ENCODE data around the gene RLIM. TPM values are rescaled to one million over a fixed set of nuclear protein-coding genes. Genes with fewer than 3 reads are reported as not detected.

Gene RLIM
- total and polyA plus RNA-seq, 2 of the 13 experiments (the other 11 are each of a cell fraction or from before 2014, with no cell fraction given) = 7.7 to 24.5 TPM

DNA sequence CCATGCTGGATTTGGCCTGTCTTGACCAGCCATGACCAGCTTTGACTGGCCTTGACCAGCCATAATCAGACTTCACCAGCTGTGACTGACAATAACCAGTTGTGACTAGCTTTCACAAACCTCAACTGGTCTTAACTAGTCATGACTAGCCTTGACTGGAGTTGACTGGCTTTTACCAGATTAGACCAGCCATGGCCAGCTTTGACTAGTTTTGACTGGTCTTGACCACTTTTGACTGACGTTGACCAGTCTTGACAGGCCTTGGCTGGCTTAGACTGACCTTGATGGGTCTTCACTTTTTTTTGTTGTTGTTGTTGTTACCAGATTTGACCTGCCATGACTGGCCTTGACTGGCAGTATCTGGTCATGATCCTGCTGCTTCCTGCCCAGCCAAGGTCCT lies 67.4 kb downstream of the RLIM start:
- H2AFZ ChIP-seq (ENCODE audit: low read length) = no peak overlapping the region
- in situ Hi-C loops (cut with HindIII; ENCODE audit: extremely low pct_ligation_motif_present, low pct_unique_long_range_greater_than_20kb) (no loop called here), intact Hi-C loops (cut with micrococcal nuclease; ENCODE audit: unreplicated experiment) (no loop called here)
- H3K79me2 ChIP-seq (ENCODE audit: insufficient read depth, low read length) = no peaks in the 10 kb centered on the region
- H3K27ac ChIP-seq (ENCODE audit: extremely low read length, insufficient read depth, low read length) = no peak overlapping the region
- POLR2A ChIA-PET = no interaction called here
- H3K9ac ChIP-seq (ENCODE audit: insufficient read depth, low read depth, low read length) = no peak overlapping the region
- 0% methylated on average over 1 of the region's 1 CpG for WGBS (ENCODE audit: low lambda C conversion rate)
- no peaks in the 10 kb centered on the region for H3K4me1 ChIP-seq (ENCODE audit: insufficient read depth, low read length)
- no peaks in the 10 kb centered on the region for H4K20me1 ChIP-seq (ENCODE audit: insufficient read depth, low read length)
- H3K36me3 ChIP-seq (replicated peaks in 1 of 2; ENCODE audit: control insufficient read depth in 1 of 2, insufficient read depth in 2 of 2, low read length in 2 of 2) = no peaks in the 10 kb centered on the region
- H3K27me3 ChIP-seq (ENCODE audit: control insufficient read depth in 1 of 2, insufficient read depth in 2 of 2, low read length in 2 of 2) = no peaks in the 10 kb centered on the region
- DNase-seq (ENCODE audit: low spot score) (no peak), ATAC-seq (no peak), FAIRE-seq (no peak)
- no peak overlapping the region for H3K4me3 ChIP-seq (replicated peaks in 1 of 3; ENCODE audit: insufficient read depth in 1 of 3, low read depth in 2 of 3, low read length in 3 of 3)
- TF ChIP-seq, protein P1, sequence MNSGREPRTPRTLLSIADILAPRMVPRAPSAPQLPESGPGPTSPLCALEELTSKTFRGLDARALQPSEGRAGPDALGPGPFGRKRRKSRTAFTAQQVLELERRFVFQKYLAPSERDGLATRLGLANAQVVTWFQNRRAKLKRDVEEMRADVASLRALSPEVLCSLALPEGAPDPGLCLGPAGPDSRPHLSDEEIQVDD (CRISPR knock-in tag; IDR thresholded peaks at IDR 0.05; ENCODE audit: borderline replicate concordance) = no peak
- TF ChIP-seq ZFP37 (CRISPR knock-in tag; IDR thresholded peaks at IDR 0.05; ENCODE audit: borderline replicate concordance) (no peak), ZNF12 (CRISPR knock-in tag; IDR thresholded peaks at IDR 0.05) (no peak), ZNF589 (CRISPR knock-in tag; conservative IDR thresholded peaks at IDR 0.05) (no peak), KDM6A (CRISPR knock-in tag; IDR thresholded peaks at IDR 0.05; ENCODE audit: low read depth) (no peak)
- TF ChIP-seq, protein P2, sequence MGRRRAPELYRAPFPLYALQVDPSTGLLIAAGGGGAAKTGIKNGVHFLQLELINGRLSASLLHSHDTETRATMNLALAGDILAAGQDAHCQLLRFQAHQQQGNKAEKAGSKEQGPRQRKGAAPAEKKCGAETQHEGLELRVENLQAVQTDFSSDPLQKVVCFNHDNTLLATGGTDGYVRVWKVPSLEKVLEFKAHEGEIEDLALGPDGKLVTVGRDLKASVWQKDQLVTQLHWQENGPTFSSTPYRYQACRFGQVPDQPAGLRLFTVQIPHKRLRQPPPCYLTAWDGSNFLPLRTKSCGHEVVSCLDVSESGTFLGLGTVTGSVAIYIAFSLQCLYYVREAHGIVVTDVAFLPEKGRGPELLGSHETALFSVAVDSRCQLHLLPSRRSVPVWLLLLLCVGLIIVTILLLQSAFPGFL (CRISPR knock-in tag; IDR thresholded peaks at IDR 0.05) = no peak
- no peak overlapping the region for H3K4me2 ChIP-seq (ENCODE audit: low read depth, low read length)
- CTCF ChIA-PET (ENCODE audit: low intra/inter-chr PET ratio, low total read pairs) = no interaction called here
- no peaks in the 10 kb centered on the region for H3K9me3 ChIP-seq (ENCODE audit: low read length)
- no TSS peak for BruUV-seq (replicated peaks)

DNA sequence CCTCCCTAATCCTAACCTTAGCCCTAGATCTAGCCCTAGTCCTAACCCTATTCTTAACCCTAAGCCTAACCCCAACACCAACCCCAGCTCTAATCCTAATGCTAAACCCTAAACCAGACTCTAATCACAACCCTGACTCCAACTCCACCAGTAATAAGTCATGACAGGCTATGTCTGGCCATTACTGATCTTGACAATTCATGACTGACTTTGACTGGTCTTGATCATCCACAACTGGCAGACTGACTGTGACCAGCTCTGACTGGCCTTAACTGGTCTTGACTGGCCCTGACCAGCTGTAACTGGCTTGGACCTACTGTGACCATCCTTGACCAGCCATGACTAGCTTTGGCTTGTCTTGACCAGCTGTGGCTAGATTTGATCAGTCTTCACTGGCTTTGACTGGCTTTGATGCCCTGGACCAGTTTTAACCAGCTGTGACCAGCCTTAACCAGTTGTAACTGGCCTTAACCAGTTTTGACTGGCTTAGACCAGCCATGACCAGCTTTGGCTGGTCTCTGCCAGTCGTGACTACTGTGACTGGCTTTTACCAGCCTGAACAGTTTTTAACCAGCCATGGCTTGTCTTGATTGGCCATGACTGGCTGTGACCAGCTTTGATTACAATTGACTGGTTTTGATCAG lies 68.4 kb downstream of the RLIM start:
- Histone ChIP-seq H3K36me3 (replicated peaks in 1 of 2; ENCODE audit: control insufficient read depth in 1 of 2, insufficient read depth in 2 of 2, low read length in 2 of 2) (no peaks in the 10 kb centered on the region), H3K9ac (ENCODE audit: insufficient read depth, low read depth, low read length) (no peak overlapping the region), H3K27ac (ENCODE audit: extremely low read length, insufficient read depth, low read length) (no peak overlapping the region), H3K4me3 (replicated peaks in 1 of 3; ENCODE audit: insufficient read depth in 1 of 3, low read depth in 2 of 3, low read length in 3 of 3) (no peak overlapping the region), H3K4me2 (ENCODE audit: low read depth, low read length) (no peak overlapping the region), H3K4me1 (ENCODE audit: insufficient read depth, low read length) (no peaks in the 10 kb centered on the region), H3K27me3 (ENCODE audit: control insufficient read depth in 1 of 2, insufficient read depth in 2 of 2, low read length in 2 of 2) (no peaks in the 10 kb centered on the region), H3K9me3 (ENCODE audit: low read length) (no peaks in the 10 kb centered on the region), H4K20me1 (ENCODE audit: insufficient read depth, low read length) (no peaks in the 10 kb centered on the region), H3K79me2 (ENCODE audit: insufficient read depth, low read length) (no peaks in the 10 kb centered on the region), H2AFZ (ENCODE audit: low read length) (no peak overlapping the region)
- intact Hi-C loops (cut with micrococcal nuclease; ENCODE audit: unreplicated experiment) (no loop called here), in situ Hi-C loops (cut with HindIII; ENCODE audit: extremely low pct_ligation_motif_present, low pct_unique_long_range_greater_than_20kb) (no loop called here)
- CTCF ChIA-PET (ENCODE audit: low intra/inter-chr PET ratio, low total read pairs) = no interaction called here
- no TSS peak for BruUV-seq (replicated peaks)
- FAIRE-seq (no peak), ATAC-seq (no peak), DNase-seq (ENCODE audit: low spot score) (no peak)
- TF ChIP-seq XRCC5 (optimal IDR thresholded peaks at IDR 0.05; ENCODE audit: low read length) (no peak), ZNF10 (CRISPR knock-in tag; IDR thresholded peaks at IDR 0.05; ENCODE audit: borderline replicate concordance, low read depth) (no peak), ZNF614 (CRISPR knock-in tag; IDR thresholded peaks at IDR 0.05; ENCODE audit: borderline replicate concordance) (no peak), FOXC1 (CRISPR knock-in tag; IDR thresholded peaks at IDR 0.05; ENCODE audit: borderline replicate concordance) (no peak), MED13 (CRISPR knock-in tag; IDR thresholded peaks at IDR 0.05) (no peak), SMAD9 (CRISPR knock-in tag; IDR thresholded peaks at IDR 0.05) (no peak), ZNF121 (CRISPR knock-in tag; IDR thresholded peaks at IDR 0.05) (no peak)
- TF ChIP-seq, protein P3, sequence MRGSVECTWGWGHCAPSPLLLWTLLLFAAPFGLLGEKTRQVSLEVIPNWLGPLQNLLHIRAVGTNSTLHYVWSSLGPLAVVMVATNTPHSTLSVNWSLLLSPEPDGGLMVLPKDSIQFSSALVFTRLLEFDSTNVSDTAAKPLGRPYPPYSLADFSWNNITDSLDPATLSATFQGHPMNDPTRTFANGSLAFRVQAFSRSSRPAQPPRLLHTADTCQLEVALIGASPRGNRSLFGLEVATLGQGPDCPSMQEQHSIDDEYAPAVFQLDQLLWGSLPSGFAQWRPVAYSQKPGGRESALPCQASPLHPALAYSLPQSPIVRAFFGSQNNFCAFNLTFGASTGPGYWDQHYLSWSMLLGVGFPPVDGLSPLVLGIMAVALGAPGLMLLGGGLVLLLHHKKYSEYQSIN (CRISPR knock-in tag; IDR thresholded peaks at IDR 0.05; ENCODE audit: borderline replicate concordance) = no peak
- TF ChIP-seq, protein P4, sequence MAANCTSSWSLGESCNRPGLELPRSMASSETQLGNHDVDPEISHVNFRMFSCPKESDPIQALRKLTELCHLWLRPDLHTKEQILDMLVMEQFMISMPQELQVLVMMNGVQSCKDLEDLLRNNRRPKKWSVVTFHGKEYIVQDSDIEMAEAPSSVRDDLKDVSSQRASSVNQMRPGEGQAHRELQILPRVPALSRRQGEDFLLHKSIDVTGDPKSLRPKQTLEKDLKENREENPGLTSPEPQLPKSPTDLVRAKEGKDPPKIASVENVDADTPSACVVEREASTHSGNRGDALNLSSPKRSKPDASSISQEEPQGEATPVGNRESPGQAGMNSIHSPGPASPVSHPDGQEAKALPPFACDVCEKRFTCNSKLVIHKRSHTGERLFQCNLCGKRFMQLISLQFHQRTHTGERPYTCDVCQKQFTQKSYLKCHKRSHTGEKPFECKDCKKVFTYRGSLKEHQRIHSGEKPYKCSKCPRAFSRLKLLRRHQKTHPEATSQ (CRISPR knock-in tag; IDR thresholded peaks at IDR 0.05; ENCODE audit: borderline replicate concordance) = no peak
- POLR2A ChIA-PET = no interaction called here
- WGBS (ENCODE audit: low lambda C conversion rate) = no CpG with 5 or more reads among the region's 1 CpG

Data from HepG2 (cell line).